ENCODE measurements around the gene RNF220. TPM values are rescaled to one million over a fixed set of nuclear protein-coding genes. Genes with fewer than 3 reads are reported as not detected.
"Not testable (repeated sequence)": the region's sequence is repeated elsewhere in the genome, so short reads cannot be mapped to it uniquely, and the experiment has no call there.

Gene RNF220
- total RNA-seq, 1 donor = 53.2 TPM

GRCh38 chr1:44557778-44558177, 152.7 kb downstream of the RNF220 start:
- no peaks in the 10 kb centered on the region for H3K9me3 ChIP-seq (ENCODE audit: low read depth, low read length)
- H3K4me2 ChIP-seq (ENCODE audit: insufficient read depth, low read length) = no peak overlapping the region
- peaks cover 40% of the 10 kb centered on the region for H3K27me3 ChIP-seq (ENCODE audit: insufficient read depth, low read length)
- no peaks in the 10 kb centered on the region for H3K79me2 ChIP-seq (ENCODE audit: insufficient read depth, low read length)
- H3K4me1 ChIP-seq (ENCODE audit: insufficient read depth, low read length) = peaks cover 11% of the 10 kb centered on the region
- H3K27ac ChIP-seq (ENCODE audit: low read depth, low read length) = no peak overlapping the region
- no peak overlapping the region for H3K4me3 ChIP-seq (ENCODE audit: insufficient read depth, low read length)
- no peak overlapping the region for H2AFZ ChIP-seq (ENCODE audit: low read length)
- H4K20me1 ChIP-seq (ENCODE audit: insufficient read depth, low read length) = no peaks in the 10 kb centered on the region
- TF ChIP-seq, protein P1, sequence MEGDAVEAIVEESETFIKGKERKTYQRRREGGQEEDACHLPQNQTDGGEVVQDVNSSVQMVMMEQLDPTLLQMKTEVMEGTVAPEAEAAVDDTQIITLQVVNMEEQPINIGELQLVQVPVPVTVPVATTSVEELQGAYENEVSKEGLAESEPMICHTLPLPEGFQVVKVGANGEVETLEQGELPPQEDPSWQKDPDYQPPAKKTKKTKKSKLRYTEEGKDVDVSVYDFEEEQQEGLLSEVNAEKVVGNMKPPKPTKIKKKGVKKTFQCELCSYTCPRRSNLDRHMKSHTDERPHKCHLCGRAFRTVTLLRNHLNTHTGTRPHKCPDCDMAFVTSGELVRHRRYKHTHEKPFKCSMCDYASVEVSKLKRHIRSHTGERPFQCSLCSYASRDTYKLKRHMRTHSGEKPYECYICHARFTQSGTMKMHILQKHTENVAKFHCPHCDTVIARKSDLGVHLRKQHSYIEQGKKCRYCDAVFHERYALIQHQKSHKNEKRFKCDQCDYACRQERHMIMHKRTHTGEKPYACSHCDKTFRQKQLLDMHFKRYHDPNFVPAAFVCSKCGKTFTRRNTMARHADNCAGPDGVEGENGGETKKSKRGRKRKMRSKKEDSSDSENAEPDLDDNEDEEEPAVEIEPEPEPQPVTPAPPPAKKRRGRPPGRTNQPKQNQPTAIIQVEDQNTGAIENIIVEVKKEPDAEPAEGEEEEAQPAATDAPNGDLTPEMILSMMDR (IDR thresholded peaks at IDR 0.05; ENCODE audit: extremely low read depth, low read depth, low read length) = no peak
- H3K36me3 ChIP-seq (ENCODE audit: insufficient read depth, low read length) = no peaks in the 10 kb centered on the region
- DNase-seq (ENCODE audit: insufficient read length, low spot score, missing footprints) = peak; percentile 53

DNA sequence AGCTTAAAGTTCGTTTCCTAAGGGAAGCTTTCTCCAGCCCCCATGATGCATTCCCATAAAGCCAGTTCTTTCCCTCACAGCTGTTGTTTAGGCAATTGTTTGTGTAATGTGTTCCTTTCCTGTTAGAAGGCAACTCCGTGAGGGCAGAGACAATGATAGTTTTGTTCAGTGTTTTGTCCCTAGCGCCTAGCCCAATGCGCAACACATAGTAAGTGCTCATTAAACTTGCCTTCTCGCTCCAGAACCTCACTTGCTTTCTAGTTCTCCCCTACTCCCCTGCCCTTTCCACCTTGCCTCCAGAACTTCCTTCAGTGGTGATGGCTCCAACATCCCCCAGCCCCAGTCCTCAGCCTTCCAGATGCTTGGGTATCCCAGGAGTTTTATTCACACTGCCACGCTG, 153.8 kb downstream of the RNF220 start:
- no peaks in the 10 kb centered on the region for H3K9me3 ChIP-seq (ENCODE audit: low read depth, low read length)

DNA sequence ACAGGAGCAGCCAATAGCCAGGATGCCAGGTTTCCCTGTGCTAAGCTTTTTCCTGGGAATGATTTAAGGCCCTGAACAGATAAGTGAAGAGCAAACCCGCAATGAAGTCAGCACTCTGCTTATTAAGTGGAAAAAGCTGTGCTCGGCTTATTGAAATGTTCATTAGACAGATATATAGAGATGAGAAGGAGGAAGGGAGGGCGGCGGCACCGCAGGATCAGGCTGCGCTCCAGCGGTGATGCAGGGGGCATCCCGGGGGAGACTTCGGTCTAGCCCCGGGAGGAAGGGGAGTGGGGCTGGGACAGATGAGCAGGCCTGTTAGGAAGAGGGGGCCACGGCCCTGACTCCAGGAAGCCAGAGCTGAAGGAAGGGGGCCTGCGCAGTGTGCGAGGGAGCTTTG, 154.3 kb downstream of the RNF220 start:
- Histone ChIP-seq H3K36me3 (ENCODE audit: insufficient read depth, low read length) (no peaks in the 10 kb centered on the region), H3K27ac (ENCODE audit: low read depth, low read length) (no peak overlapping the region), H2AFZ (ENCODE audit: low read length) (no peak overlapping the region), H4K20me1 (ENCODE audit: insufficient read depth, low read length) (no peaks in the 10 kb centered on the region), H3K4me1 (ENCODE audit: insufficient read depth, low read length) (peaks cover 3% of the 10 kb centered on the region), H3K4me3 (ENCODE audit: insufficient read depth, low read length) (no peak overlapping the region), H3K9me3 (ENCODE audit: low read depth, low read length) (no peaks in the 10 kb centered on the region), H3K27me3 (ENCODE audit: insufficient read depth, low read length) (peaks cover 54% of the 10 kb centered on the region), H3K4me2 (ENCODE audit: insufficient read depth, low read length) (no peak overlapping the region), H3K79me2 (ENCODE audit: insufficient read depth, low read length) (no peaks in the 10 kb centered on the region)
- TF ChIP-seq, protein P1 (IDR thresholded peaks at IDR 0.05; ENCODE audit: extremely low read depth, low read depth, low read length) = no peak
- DNase-seq (ENCODE audit: insufficient read length, low spot score, missing footprints) = peak; percentile 35

More for the DNA sequence above, 153.8 kb downstream of the RNF220 start:
- no peak overlapping the region for H3K4me2 ChIP-seq (ENCODE audit: insufficient read depth, low read length)
- no peaks in the 10 kb centered on the region for H3K36me3 ChIP-seq (ENCODE audit: insufficient read depth, low read length)
- no peaks in the 10 kb centered on the region for H4K20me1 ChIP-seq (ENCODE audit: insufficient read depth, low read length)
- H3K27me3 ChIP-seq (ENCODE audit: insufficient read depth, low read length) = peaks cover 50% of the 10 kb centered on the region
- TF ChIP-seq, protein P1 (IDR thresholded peaks at IDR 0.05; ENCODE audit: extremely low read depth, low read depth, low read length) = no peak
- H3K27ac ChIP-seq (ENCODE audit: low read depth, low read length) = no peak overlapping the region
- H3K79me2 ChIP-seq (ENCODE audit: insufficient read depth, low read length) = no peaks in the 10 kb centered on the region
- peaks cover 8% of the 10 kb centered on the region for H3K4me1 ChIP-seq (ENCODE audit: insufficient read depth, low read length)
- H2AFZ ChIP-seq (ENCODE audit: low read length) = no peak overlapping the region
- H3K4me3 ChIP-seq (ENCODE audit: insufficient read depth, low read length) = no peak overlapping the region
- peak; percentile 10 for DNase-seq (ENCODE audit: insufficient read length, low spot score, missing footprints)

GRCh38 chr1:44559913-44560312, 154.9 kb downstream of the RNF220 start:
- Histone ChIP-seq H3K27ac (ENCODE audit: low read depth, low read length) (no peak overlapping the region), H3K4me3 (ENCODE audit: insufficient read depth, low read length) (no peak overlapping the region), H3K36me3 (ENCODE audit: insufficient read depth, low read length) (no peaks in the 10 kb centered on the region), H3K4me1 (ENCODE audit: insufficient read depth, low read length) (no peaks in the 10 kb centered on the region), H3K9me3 (ENCODE audit: low read depth, low read length) (no peaks in the 10 kb centered on the region), H3K4me2 (ENCODE audit: insufficient read depth, low read length) (no peak overlapping the region), H4K20me1 (ENCODE audit: insufficient read depth, low read length) (no peaks in the 10 kb centered on the region), H3K27me3 (ENCODE audit: insufficient read depth, low read length) (peaks cover 60% of the 10 kb centered on the region), H3K79me2 (ENCODE audit: insufficient read depth, low read length) (no peaks in the 10 kb centered on the region), H2AFZ (ENCODE audit: low read length) (no peak overlapping the region)
- TF ChIP-seq, protein P1 (IDR thresholded peaks at IDR 0.05; ENCODE audit: extremely low read depth, low read depth, low read length) = no peak
- peak; percentile 22 for DNase-seq (ENCODE audit: insufficient read length, low spot score, missing footprints)

DNA sequence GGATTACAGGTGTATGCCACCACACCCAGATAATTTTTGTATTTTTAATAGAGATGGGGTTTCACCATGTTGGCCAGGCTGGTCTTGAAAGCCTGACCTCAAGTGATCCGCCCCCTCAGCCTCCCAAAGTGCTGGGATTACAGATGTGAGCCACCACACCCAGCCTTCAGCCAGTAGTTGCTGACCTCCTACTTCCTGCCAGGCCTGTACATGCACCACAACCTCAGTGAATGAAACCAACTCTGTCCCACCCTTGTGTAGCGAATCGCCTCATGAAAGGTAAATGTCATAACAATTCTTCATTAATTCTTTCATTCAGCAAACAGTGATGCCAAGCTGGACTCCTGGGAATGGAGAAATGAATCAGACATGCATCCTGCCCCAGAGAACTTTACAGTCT, 155.6 kb downstream of the RNF220 start:
- not testable (repeated sequence) for H3K27ac ChIP-seq (ENCODE audit: low read depth, low read length); H2AFZ ChIP-seq (ENCODE audit: low read length); H3K4me3 ChIP-seq (ENCODE audit: insufficient read depth, low read length); H3K4me2 ChIP-seq (ENCODE audit: insufficient read depth, low read length); H4K20me1 ChIP-seq (ENCODE audit: insufficient read depth, low read length); H3K9me3 ChIP-seq (ENCODE audit: low read depth, low read length); H3K79me2 ChIP-seq (ENCODE audit: insufficient read depth, low read length); H3K4me1 ChIP-seq (ENCODE audit: insufficient read depth, low read length); DNase-seq (ENCODE audit: insufficient read length, low spot score, missing footprints); H3K36me3 ChIP-seq (ENCODE audit: insufficient read depth, low read length)
- peaks cover 68% of the 10 kb centered on the region for H3K27me3 ChIP-seq (ENCODE audit: insufficient read depth, low read length)

All from osteoblast (primary cell).